SK-N-SH (cell line): Measurements from ENCODE around the gene GLG1.

ENCODE experiments used
- CTCF ChIP-seq: fragments of 200-600 bp; sonication (generic); IDR thresholded peaks from 2 replicates; pipeline ENCODE4 v1.6.1; 2017; ENCODE audit warnings: antibody characterized with exemption, mild to moderate bottlenecking, moderate library complexity
- MEF2A ChIP-seq: IDR thresholded peaks from 2 replicates; pipeline ENCODE4 v1.4.0; 2012; ENCODE audit warnings: low read depth, borderline replicate concordance
- POLR2AphosphoS5 ChIP-seq: IDR thresholded peaks from 2 replicates; pipeline ENCODE4 v1.6.1; 2012; ENCODE audit warnings: low read depth, low read length
- REST ChIP-seq: IDR thresholded peaks from 2 replicates; pipeline ENCODE4 v1.6.1; 2012; ENCODE audit warnings: mild to moderate bottlenecking, low read depth, low read length, moderate library complexity

- TF ChIP-seq MEF2A (no peak), CTCF (no peak), REST (no peak), POLR2AphosphoS5 (no peak)
Measured at GRCh38 chr16:74603848-74604247, 3.1 kb downstream of the GLG1 start.
